HuH-7.5 (cell line): ENCODE data around the gene SCGB1C2.
"Not testable (repeated sequence)": the region's sequence is repeated elsewhere in the genome, so short reads cannot be mapped to it uniquely, and the experiment has no call there.

Experiments
- DNase-seq: peaks from one replicate; pipeline ENCODE4 v3.0.0; 2011; ENCODE audit warnings: low spot score

Gene SCGB1C2

DNA sequence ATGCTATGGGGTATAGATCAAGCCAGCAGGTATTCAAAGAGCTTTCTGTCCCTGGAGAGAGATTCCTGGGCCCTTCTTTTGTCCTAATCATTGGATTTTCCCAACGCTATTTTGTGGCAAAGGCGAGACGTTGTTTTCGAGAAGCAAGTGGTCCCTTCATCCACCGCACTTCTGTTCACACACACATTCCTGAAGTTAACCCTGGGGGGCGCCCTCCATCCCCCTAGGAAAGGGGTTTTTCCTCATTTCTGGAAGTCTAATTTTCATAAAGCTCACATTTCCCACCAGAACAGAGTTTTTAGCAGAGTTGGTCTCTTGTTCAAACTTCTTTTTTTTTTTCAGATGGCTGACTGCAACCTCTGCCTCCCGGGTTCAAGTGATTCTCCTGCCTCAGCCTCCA lies 11.9 kb downstream of the SCGB1C2 start:
- DNase-seq: no peak

GRCh38 chr17:149897-150584 lies 12.7 kb downstream of the SCGB1C2 start:
- no peak for DNase-seq

GRCh38 chr17:151004-151403 lies 13.6 kb downstream of the SCGB1C2 start:
- no peak for DNase-seq

- DNase-seq: no peak
Observed at GRCh38 chr17:151886-152859, 14.8 kb downstream of the SCGB1C2 start.

- no peak for DNase-seq
Observed at GRCh38 chr17:152860-153420, 15.6 kb downstream of the SCGB1C2 start.

DNA sequence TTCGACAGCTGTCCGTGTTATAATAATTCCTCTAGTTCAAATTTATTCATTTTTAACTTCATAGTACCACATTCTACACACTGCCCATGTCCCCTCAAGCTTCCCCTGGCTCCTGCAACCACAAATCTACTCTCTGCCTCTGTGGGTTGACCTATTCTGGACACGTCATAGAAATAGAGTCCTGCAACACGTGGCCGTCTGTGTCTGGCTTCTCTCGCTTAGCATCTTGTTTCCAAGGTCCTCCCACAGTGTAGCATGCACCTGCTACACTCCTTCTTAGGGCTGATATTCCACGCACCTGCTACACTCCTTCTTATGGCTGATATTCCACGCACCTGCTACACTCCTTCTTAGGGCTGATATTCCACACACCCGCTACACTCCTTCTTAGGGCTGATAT lies 16.5 kb downstream of the SCGB1C2 start:
- DNase-seq: no peak

DNA sequence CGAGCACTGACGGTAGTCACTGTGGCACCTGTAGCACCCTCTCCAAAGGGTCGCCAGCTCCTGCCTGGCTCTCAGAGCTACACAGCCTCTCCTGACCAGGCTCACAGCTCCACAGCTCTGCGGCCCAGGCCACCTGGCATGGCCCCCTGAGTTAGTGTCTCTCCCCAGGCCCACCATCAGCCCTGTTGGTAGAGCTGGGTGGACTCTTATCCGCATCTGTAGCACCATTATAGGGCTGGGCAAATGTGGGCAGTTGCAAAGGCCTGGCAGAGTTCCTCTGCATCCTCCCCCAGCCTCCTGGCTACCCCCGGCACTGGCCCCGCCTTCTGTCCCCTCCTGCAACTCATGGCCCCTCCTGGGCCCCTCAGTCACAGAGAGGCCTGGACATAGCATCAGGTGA lies 18.2 kb downstream of the SCGB1C2 start:
- no peak for DNase-seq

DNA sequence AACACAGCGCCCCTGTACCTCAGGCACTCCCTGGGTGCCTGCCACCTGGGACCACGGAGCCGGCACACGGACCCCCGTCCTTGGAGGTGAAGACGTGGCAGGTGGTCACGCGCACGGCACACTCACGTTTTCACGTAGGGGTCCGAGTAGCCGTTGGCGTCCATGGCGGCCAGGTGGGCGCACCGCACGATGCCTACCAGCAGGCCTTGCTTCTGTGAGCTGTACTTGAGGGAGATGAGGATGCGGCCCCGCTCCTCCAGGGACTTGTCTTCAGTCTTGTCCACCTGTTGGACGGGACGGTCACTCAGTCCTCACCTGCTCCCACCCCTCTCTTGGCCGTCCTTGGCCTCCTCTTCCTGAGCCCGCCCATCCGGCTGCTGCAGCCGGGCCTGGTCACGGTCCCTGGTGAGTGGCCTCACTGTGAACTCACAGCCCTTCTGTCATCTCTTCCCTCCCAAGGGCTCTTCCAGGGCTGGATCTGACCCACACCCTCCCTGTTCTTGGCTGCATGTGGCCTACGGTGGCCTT lies 18.8 kb downstream of the SCGB1C2 start:
- DNase-seq: no peak

- DNase-seq: no peak
Observed at GRCh38 chr17:156946-157345, 19.6 kb downstream of the SCGB1C2 start.

DNA sequence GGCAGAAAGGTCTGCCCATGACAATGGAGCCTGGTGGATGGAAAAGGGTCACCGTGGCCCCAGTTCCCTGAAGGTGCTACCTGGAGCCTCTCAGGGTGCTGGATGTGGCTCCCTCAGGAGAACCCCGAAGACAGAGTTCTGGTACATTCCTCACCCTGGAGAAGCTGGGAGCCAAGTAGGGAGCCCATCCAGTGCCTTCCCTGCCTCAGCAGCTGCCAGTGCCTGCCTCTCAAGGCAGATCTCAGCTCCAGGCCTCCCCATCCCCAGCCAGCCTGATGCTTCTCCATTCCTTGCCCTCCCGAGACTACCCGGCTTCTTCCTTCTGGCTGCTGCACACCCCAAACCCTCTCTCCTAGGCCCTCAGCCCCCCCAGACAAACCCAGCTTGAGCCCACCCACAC lies 20.5 kb downstream of the SCGB1C2 start:
- DNase-seq: no peak

DNA sequence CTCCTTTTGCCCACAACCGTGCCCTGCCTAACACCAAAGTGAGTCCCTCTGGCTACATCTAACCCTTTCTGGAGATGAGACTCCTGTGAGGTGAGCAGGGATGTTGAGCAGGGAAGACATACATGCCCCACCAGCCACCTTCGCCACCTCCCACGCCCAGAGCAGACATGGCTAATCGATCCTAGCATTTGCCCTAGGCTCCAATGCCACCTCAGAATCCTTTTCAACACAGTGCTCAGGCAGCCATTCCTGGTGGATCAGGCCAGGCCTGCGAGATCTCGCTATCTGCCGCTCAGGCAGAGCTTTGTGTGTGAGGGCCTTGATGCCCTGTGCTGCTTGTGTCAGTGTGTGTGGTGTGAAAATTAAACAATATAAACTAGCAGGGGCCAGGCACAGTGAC lies 21.0 kb downstream of the SCGB1C2 start:
- DNase-seq: no peak

GRCh38 chr17:159609-160008 lies 22.2 kb downstream of the SCGB1C2 start:
- DNase-seq: no peak

DNA sequence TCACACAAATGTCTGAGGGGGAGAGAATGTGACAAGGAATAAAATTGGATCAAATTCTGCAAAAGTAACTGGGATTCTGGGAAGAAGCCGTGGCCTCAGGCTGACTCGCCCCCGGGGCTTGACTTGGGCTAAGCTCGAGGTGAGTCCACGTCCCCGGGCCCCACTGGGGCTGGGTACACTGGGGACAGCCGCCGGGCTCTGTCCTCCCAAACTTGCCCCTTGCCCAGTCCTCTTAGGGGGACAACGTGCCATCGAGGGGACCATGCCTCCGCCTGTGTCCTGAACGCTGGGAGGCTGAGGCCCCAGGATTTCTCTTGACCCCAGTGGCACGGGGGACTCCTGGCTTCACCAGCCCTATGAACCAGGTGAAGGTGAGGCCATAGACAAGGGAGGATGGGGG lies 23.0 kb downstream of the SCGB1C2 start:
- no peak for DNase-seq

DNA sequence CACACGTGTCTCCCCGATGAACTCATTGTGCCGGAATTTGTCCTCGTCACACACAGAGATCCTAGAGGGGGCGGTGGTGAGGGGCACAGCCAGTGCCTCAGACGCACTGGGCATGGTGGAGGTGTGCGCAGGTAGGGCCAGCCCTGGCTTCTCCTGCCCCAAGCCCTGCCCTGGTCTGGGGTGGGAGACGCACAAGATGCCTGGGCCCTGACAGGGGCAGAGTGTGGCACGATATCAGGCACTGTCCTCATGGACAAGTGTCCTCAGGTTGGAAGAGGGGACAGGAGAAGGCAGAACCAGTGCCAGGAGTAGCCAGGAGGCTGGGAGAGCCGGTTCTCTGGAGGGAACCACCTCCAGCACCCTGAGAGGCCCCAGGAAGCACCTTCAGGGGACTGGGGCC lies 24.1 kb downstream of the SCGB1C2 start:
- no peak for DNase-seq

- no peak for DNase-seq
Observed at GRCh38 chr17:162689-163088, 25.3 kb downstream of the SCGB1C2 start.

- peak; percentile 71 for DNase-seq
Observed at GRCh38 chr17:163514-164098, 26.2 kb downstream of the SCGB1C2 start.

- peak; percentile 68 for DNase-seq
Observed at GRCh38 chr17:164303-165235, 27.2 kb downstream of the SCGB1C2 start.

- DNase-seq: no peak
Observed at GRCh38 chr17:165939-166338, 28.6 kb downstream of the SCGB1C2 start.

GRCh38 chr17:168614-169013 lies 31.2 kb downstream of the SCGB1C2 start:
- DNase-seq: not testable (repeated sequence)

GRCh38 chr17:170130-170670 lies 32.8 kb downstream of the SCGB1C2 start:
- no peak for DNase-seq

DNA sequence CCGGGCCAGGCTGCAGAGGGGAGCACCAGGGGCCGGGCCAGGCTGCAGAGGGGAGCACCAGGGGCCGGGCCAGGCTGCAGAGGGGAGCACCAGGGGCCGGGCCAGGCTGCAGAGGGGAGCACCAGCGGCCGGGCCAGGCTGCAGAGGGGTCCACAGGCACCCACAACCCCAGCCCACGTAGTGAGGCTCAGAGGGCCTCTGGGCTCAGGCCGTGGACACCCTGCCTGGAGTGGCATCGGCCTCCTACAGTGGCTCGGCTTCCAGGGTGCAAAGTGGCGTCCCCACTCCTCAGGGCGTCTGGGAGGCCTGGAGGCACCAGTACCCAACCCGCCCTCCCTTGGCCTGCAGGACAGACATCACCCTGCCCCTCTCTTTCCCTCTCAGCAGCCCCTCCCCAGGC lies 34.5 kb downstream of the SCGB1C2 start:
- DNase-seq: no peak
